Measurements from ENCODE around the gene ZNF500. TPM values are rescaled to one million over a fixed set of nuclear protein-coding genes. Genes with fewer than 3 reads are reported as not detected.

The ZNF500 gene
- total RNA-seq, 4 donors from 2014 or later = 12.6 to 23.3 (median 20.5) TPM

GRCh38 chr16:4775005-4775404 is 8.0 kb upstream of the ZNF500 start:
- H3K4me3 ChIP-seq (ENCODE audit: low read depth, poor library complexity, severe bottlenecking) = no peak overlapping the region
- intact Hi-C loops (cut with DNase I; ENCODE audit: low total_unique reads) = no loop called here
- WGBS, 2 donors = 37 to 41% methylated on average over 6 to 10 of the region's 13 CpGs
- TF ChIP-seq POLR2A (IDR thresholded peaks at IDR 0.05) (no peak), CTCF (IDR thresholded peaks at IDR 0.05) (no peak)
- no peak for DNase-seq (ENCODE audit: low spot score in 2 of 2)

DNA sequence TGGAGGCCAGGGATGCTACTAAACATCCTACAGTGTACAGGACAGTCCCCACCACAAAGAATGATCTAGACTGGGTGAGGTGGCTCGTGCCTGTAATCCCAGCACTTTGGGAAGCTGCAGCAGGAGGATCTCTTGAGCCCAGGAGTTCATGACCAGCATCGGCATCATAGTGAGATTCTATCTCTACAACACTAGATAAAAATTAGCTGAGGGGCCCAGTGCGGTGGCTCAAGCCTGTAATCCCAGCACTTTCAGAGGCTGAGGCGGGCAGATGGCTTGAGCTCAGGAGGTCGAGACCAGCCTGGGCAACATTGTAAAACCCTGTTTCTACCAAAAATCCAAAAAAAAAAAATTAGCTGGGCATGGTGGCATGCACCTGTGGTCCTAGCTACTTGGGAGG is 5.4 kb upstream of the ZNF500 start:
- no peak for TF ChIP-seq POLR2A (IDR thresholded peaks at IDR 0.05)
- no peak for TF ChIP-seq CTCF (IDR thresholded peaks at IDR 0.05)
- H3K4me3 ChIP-seq (ENCODE audit: low read depth, poor library complexity, severe bottlenecking) = no peak overlapping the region
- no peak for DNase-seq (ENCODE audit: low spot score in 2 of 2)
- 88 to 90% methylated on average over 5 of the region's 5 CpGs for WGBS, 2 donors
- intact Hi-C loops (cut with DNase I; ENCODE audit: low total_unique reads) = no loop called here

- H3K4me3 ChIP-seq (ENCODE audit: low read depth, poor library complexity, severe bottlenecking) = no peak overlapping the region
- 53 to 54% methylated on average over 3 of the region's 3 CpGs for WGBS, 2 donors
- no peak for DNase-seq (ENCODE audit: low spot score in 2 of 2)
- intact Hi-C loops (cut with DNase I; ENCODE audit: low total_unique reads) = no loop called here
- TF ChIP-seq CTCF (IDR thresholded peaks at IDR 0.05) = no peak
- TF ChIP-seq POLR2A (IDR thresholded peaks at IDR 0.05) = no peak
Observed at GRCh38 chr16:4771646-4772045, 4.7 kb upstream of the ZNF500 start.

- 58 to 66% methylated on average over 7 of the region's 7 CpGs for WGBS, 2 donors
- intact Hi-C loops (cut with DNase I; ENCODE audit: low total_unique reads) = no loop called here
- no peak for TF ChIP-seq CTCF (IDR thresholded peaks at IDR 0.05)
- no peak for TF ChIP-seq POLR2A (IDR thresholded peaks at IDR 0.05)
- H3K4me3 ChIP-seq (ENCODE audit: low read depth, poor library complexity, severe bottlenecking) = no peak overlapping the region
- no peak for DNase-seq (ENCODE audit: low spot score in 2 of 2)
Observed at GRCh38 chr16:4769306-4769638, 2.3 kb upstream of the ZNF500 start.

- intact Hi-C loops (cut with DNase I; ENCODE audit: low total_unique reads) = no loop called here
- DNase-seq (ENCODE audit: low spot score in 2 of 2) = peak; percentile 98 to 100
- no peak for TF ChIP-seq POLR2A (IDR thresholded peaks at IDR 0.05)
- no peak for TF ChIP-seq CTCF (IDR thresholded peaks at IDR 0.05)
- WGBS, 2 donors = 4 to 7% methylated on average over 30 to 44 of the region's 48 CpGs
- H3K4me3 ChIP-seq (ENCODE audit: low read depth, poor library complexity, severe bottlenecking) = peak overlapping the region; percentile 18
Observed at GRCh38 chr16:4768549-4769305, 1.8 kb upstream of the ZNF500 start.
